H1 (cell line): Measurements from ENCODE around the gene CCDC192. TPM values are rescaled to one million over a fixed set of nuclear protein-coding genes. Genes with fewer than 3 reads are reported as not detected.

Source experiments
- CTCF ChIA-PET: fragments of 300-600 bp; sonication (Branson Sonifier 250); formaldehyde crosslinking; loops from one replicate; lab custom pipeline; 2021; ENCODE audit not compliant: partially characterized antibody; lab: Charles Lee
- POLR2A ChIA-PET: fragments of 300-600 bp; sonication (Branson Sonifier 250); formaldehyde crosslinking; loops from one replicate; lab custom pipeline; 2021; ENCODE audit warnings: inconsistent platforms; ENCODE audit not compliant: partially characterized antibody; lab: Charles Lee
- DNase-seq, 2 experiments: peaks; one replicate each; pipeline versions ENCODE4 v3.0.0 to v3.0.0-alpha.2; 2010 to 2022; ENCODE audit warnings: low spot score in 2 of 2, low read depth in 1 of 2, mixed read lengths in 1 of 2
- FAIRE-seq: peaks from 2 replicates; lab custom pipeline; 2011; peaks lifted over from hg19 to GRCh38; lab: Jason Lieb, UNC
- H2AFZ ChIP-seq: 2 replicates; pipeline ENCODE4 v1.8.1; 2012; ENCODE audit warnings: low read length, inconsistent platforms
- H2AK5ac ChIP-seq: 2 replicates; pipeline ENCODE4 v1.6.1; 2013; ENCODE audit warnings: low read depth, low read length
- H2BK120ac ChIP-seq: replicated peaks from 2 replicates; pipeline ENCODE3; 2013; ENCODE audit warnings: low read depth, low read length, inconsistent platforms
- H2BK12ac ChIP-seq: 2 replicates; pipeline ENCODE4 v1.6.1; 2013; ENCODE audit warnings: low read depth, low read length
- H2BK15ac ChIP-seq: 2 replicates; pipeline ENCODE4 v1.6.1; 2013; ENCODE audit warnings: low read length
- H2BK20ac ChIP-seq: 2 replicates; pipeline ENCODE4 v1.6.1; 2013; ENCODE audit warnings: low read length
- H2BK5ac ChIP-seq: 2 replicates; pipeline ENCODE4 v1.6.1; 2013; ENCODE audit warnings: low read depth, low read length
- H3K14ac ChIP-seq: 2 replicates; pipeline ENCODE4 v1.6.1; 2013; ENCODE audit warnings: inconsistent platforms; ENCODE audit not compliant: insufficient read length
- H3K18ac ChIP-seq: 2 replicates; pipeline ENCODE4 v1.6.1; 2013; ENCODE audit warnings: low read length; ENCODE audit errors: extremely low read depth
- H3K23ac ChIP-seq: 2 replicates; pipeline ENCODE4 v1.6.1; 2013; ENCODE audit warnings: inconsistent platforms; ENCODE audit not compliant: insufficient read length
- H3K23me2 ChIP-seq: 2 replicates; pipeline ENCODE4 v1.6.1; 2013; ENCODE audit warnings: low read depth, low read length
- H3K27ac ChIP-seq: 2 replicates; pipeline ENCODE4 v1.6.1; 2011; ENCODE audit warnings: low read depth, low read length, inconsistent platforms
- H3K27me3 ChIP-seq, 4 experiments: replicated peaks in 1 of 4; 1 replicate in 1 of 4; 2 replicates in 3 of 4; pipeline versions ENCODE4 v1.6.1 to v1.8.1; 2011 to 2013; ENCODE audit warnings: low read length in 3 of 4, mild to moderate bottlenecking in 3 of 4, inconsistent platforms in 2 of 4, mixed read lengths in 2 of 4, moderate library complexity in 1 of 4; ENCODE audit not compliant: control insufficient read depth in 3 of 4, insufficient read depth in 3 of 4; ENCODE audit errors: extremely low read depth in 1 of 4
- H3K36me3 ChIP-seq, 4 experiments: 2 replicates each; pipeline versions ENCODE4 v1.6.1 to v1.8.1; 2011 to 2013; ENCODE audit warnings: mild to moderate bottlenecking in 4 of 4, low read length in 3 of 4, moderate library complexity in 2 of 4, control low read depth in 1 of 4, inconsistent platforms in 1 of 4; ENCODE audit not compliant: insufficient read depth in 4 of 4, control insufficient read depth in 2 of 4
- H3K4ac ChIP-seq: replicated peaks from 2 replicates; pipeline ENCODE3; 2013; ENCODE audit warnings: low read length, low read depth, mixed read lengths, inconsistent platforms; ENCODE audit not compliant: insufficient read length
- H3K4me1 ChIP-seq, 4 experiments: replicated peaks in 1 of 4; 1 replicate in 1 of 4; 2 replicates in 3 of 4; pipeline versions ENCODE4 v1.6.1 to v1.8.1; 2011 to 2013; ENCODE audit warnings: low read length in 3 of 4, inconsistent platforms in 2 of 4, mixed read lengths in 1 of 4; ENCODE audit not compliant: insufficient read depth in 4 of 4, control insufficient read depth in 3 of 4
- H3K4me2 ChIP-seq, 2 experiments: 2 replicates each; pipeline versions ENCODE4 v1.6.1 to v1.8.1; 2011 to 2013; ENCODE audit warnings: low read depth in 2 of 2, low read length in 2 of 2, control low read depth in 1 of 2, inconsistent platforms in 1 of 2, mild to moderate bottlenecking in 1 of 2; ENCODE audit not compliant: insufficient read depth in 1 of 2
- H3K4me3 ChIP-seq, 4 experiments: fragments of 200-600, 300-600 bp in 1 of 4; sonication (generic), shearing (Covaris generic), sonication (Bioruptor Twin) in 1 of 4; 2 replicates each; pipeline versions ENCODE4 v1.5.1 to v1.8.1; 2011 to 2016; ENCODE audit warnings: low read length in 4 of 4, low read depth in 3 of 4, control low read depth in 2 of 4, inconsistent platforms in 2 of 4, mild to moderate bottlenecking in 2 of 4, mixed read lengths in 1 of 4, moderate library complexity in 1 of 4; ENCODE audit not compliant: insufficient read depth in 2 of 4; ENCODE audit errors: extremely low read depth in 1 of 4
- H3K56ac ChIP-seq: replicated peaks from 2 replicates; pipeline ENCODE3; 2013; ENCODE audit warnings: low read depth, mild to moderate bottlenecking, mixed read lengths, low read length, inconsistent platforms; ENCODE audit not compliant: insufficient read length
- H3K79me1 ChIP-seq: 2 replicates; pipeline ENCODE4 v1.6.1; 2013; ENCODE audit warnings: low read depth, low read length, control low read depth
- H3K79me2 ChIP-seq, 2 experiments: 2 replicates each; pipeline versions ENCODE4 v1.6.1 to v1.8.1; 2012 to 2013; ENCODE audit warnings: low read length in 2 of 2, mild to moderate bottlenecking in 2 of 2, inconsistent platforms in 1 of 2; ENCODE audit not compliant: insufficient read depth in 2 of 2, control insufficient read depth in 1 of 2
- H3K9ac ChIP-seq, 4 experiments: replicated peaks in 1 of 4; 1 replicate in 1 of 4; 2 replicates in 3 of 4; pipeline versions ENCODE4 v1.6.1 to v1.8.1; 2011 to 2013; ENCODE audit warnings: low read depth in 3 of 4, low read length in 3 of 4, control low read depth in 2 of 4, mild to moderate bottlenecking in 2 of 4, moderate library complexity in 2 of 4, inconsistent platforms in 1 of 4; ENCODE audit errors: extremely low read depth in 1 of 4
- H3K9me3 ChIP-seq, 2 experiments: 2 replicates each; pipeline versions ENCODE4 v1.6.1 to v1.8.1; 2012 to 2013; ENCODE audit warnings: mild to moderate bottlenecking in 2 of 2, moderate library complexity in 2 of 2, control low read depth in 1 of 2, inconsistent platforms in 1 of 2, low read depth in 1 of 2, low read length in 1 of 2, mixed read lengths in 1 of 2; ENCODE audit not compliant: insufficient read depth in 2 of 2
- H4K20me1 ChIP-seq, 2 experiments: replicated peaks in 1 of 2; 2 replicates each; pipeline versions ENCODE3 to v1.8.1; 2011 to 2013; ENCODE audit warnings: inconsistent platforms in 2 of 2, low read length in 2 of 2, mild to moderate bottlenecking in 1 of 2; ENCODE audit not compliant: insufficient read depth in 2 of 2, control insufficient read depth in 1 of 2
- H4K5ac ChIP-seq: 2 replicates; pipeline ENCODE4 v1.6.1; 2013; ENCODE audit warnings: low read length, low read depth, mixed read lengths, inconsistent platforms; ENCODE audit not compliant: insufficient read length
- H4K8ac ChIP-seq: 2 replicates; pipeline ENCODE4 v1.8.0; 2013; ENCODE audit warnings: mild to moderate bottlenecking, moderate library complexity, low read length, inconsistent platforms; ENCODE audit not compliant: insufficient read depth; ENCODE audit errors: extremely low read depth
- H4K91ac ChIP-seq: replicated peaks from 2 replicates; pipeline ENCODE3; 2013; ENCODE audit warnings: low read length, mixed read lengths, inconsistent platforms; ENCODE audit not compliant: insufficient read length
- ASH2L ChIP-seq: fragments of 200-600, 300-600 bp; sonication (generic); IDR thresholded peaks from one replicate; pipeline ENCODE4 v1.7.1; 2017; ENCODE audit warnings: low read length
- BCL11A ChIP-seq, 2 experiments: IDR thresholded peaks; one replicate each; pipeline ENCODE4 v1.6.1; 2011; ENCODE audit warnings: low read depth in 2 of 2, low read length in 2 of 2, mild to moderate bottlenecking in 2 of 2
- EGR1 ChIP-seq: IDR thresholded peaks from 2 replicates; pipeline ENCODE4 v1.6.1; 2011; ENCODE audit warnings: low read depth, low read length, borderline replicate concordance
- FOSL1 ChIP-seq: IDR thresholded peaks from 2 replicates; pipeline ENCODE4 v1.6.1; 2011; ENCODE audit warnings: mild to moderate bottlenecking, low read depth, low read length, moderate library complexity; ENCODE audit not compliant: insufficient read depth
- HDAC6 ChIP-seq: IDR thresholded peaks from one replicate; pipeline ENCODE4 v1.7.1; 2012; ENCODE audit warnings: low read depth, mild to moderate bottlenecking, inconsistent platforms, low read length, moderate library complexity
- JUND ChIP-seq: IDR thresholded peaks from 2 replicates; pipeline ENCODE4 v1.6.1; 2011; ENCODE audit warnings: mild to moderate bottlenecking, improper control_type of control experiment, low read length
- POLR2A ChIP-seq, 2 experiments: IDR thresholded peaks; 1 replicate in 1 of 2; 2 replicates in 1 of 2; pipeline ENCODE4 v1.6.1; 2011; ENCODE audit warnings: low read depth in 2 of 2, low read length in 2 of 2, mild to moderate bottlenecking in 2 of 2; ENCODE audit errors: control extremely low read depth in 1 of 2
- POLR2AphosphoS5 ChIP-seq: IDR thresholded peaks from 2 replicates; pipeline ENCODE4 v1.6.1; 2011; ENCODE audit warnings: low read depth, low read length
- RFX5 ChIP-seq: IDR thresholded peaks from 2 replicates; pipeline ENCODE4 v1.6.1; 2011; ENCODE audit warnings: low read depth, low read length, improper control_type of control experiment, borderline replicate concordance
- WGBS, 2 experiments: shearing (Covaris generic) in 1 of 2; methylation state at CpG; one replicate each; pipeline versions ENCODE4 v1.1.6 to v1.1.7; 2013 to 2015; ENCODE audit warnings: low lambda C conversion rate in 2 of 2, mixed read lengths in 2 of 2, inconsistent platforms in 1 of 2, low coverage in 1 of 2, missing lambda C conversion rate in 1 of 2; ENCODE audit not compliant: insufficient replicate concordance in 2 of 2, insufficient coverage in 1 of 2, insufficient read length in 1 of 2; ENCODE audit errors: extremely low coverage in 1 of 2, missing lambda C conversion rate in 1 of 2; 5-methylcytosine and 5-hydroxymethylcytosine counted together
- polyA plus RNA-seq, 7 experiments: library from polyadenylated mRNA; depleted of rRNA in 3 of 7; stranded (reverse) in 5 of 7; unstranded in 2 of 7; fragments of >200 nt in 5 of 7; fragments of 200-250 nt in 2 of 7; gene quantifications; 1 replicate in 5 of 7; 2 replicates in 1 of 7; 4 replicates in 1 of 7; pipeline versions ENCODE4 v1.2.1 to v1.2.3, GENCODE V29; 2011 to 2013; ENCODE audit warnings: missing spikeins in 2 of 7, mixed read lengths in 2 of 7
- total RNA-seq: library from RNA; stranded (reverse); fragmentation: NEBNext Ultra II Directional; extraction: Animal tissue kit (Norgen Biotek cat#: 25700); gene quantifications from 2 replicates; pipeline ENCODE4 v1.2.1, GENCODE V29; 2021
- TF ChIP-seq, protein P1 (sequence below), 3 experiments: IDR thresholded peaks; 1 replicate in 2 of 3; 2 replicates in 1 of 3; pipeline versions ENCODE4 v1.5.1 to v1.6.1; 2011; ENCODE audit warnings: low read length in 3 of 3, mild to moderate bottlenecking in 3 of 3, inconsistent platforms in 2 of 3, low read depth in 1 of 3, moderate library complexity in 1 of 3; ENCODE audit not compliant: insufficient read depth in 1 of 3; ENCODE audit errors: control extremely low read depth in 1 of 3

Gene CCDC192
- total and polyA plus RNA-seq, 2 of the 8 experiments (the other 6 are each of a cell fraction or from before 2014, with no cell fraction given) = 0.61 TPM; not detected in 1

DNA sequence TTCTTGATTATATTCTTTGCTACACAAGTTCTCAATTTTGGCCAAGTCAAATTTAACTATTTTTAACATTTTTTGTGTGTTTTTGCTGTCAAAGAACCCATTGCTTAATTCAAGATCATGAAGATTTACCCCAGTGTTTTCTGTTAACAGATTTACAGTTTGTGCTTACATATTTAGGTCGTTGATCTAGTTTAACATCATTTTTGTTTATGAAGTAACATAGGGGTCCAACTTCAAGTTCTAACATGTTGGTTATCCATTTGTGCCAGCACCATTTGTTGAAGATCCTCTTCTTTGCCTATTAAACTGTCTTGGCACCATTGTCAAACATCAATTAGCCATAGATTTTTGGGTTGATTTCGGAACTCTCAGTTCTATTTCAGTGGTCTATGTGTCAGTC is 71.0 kb downstream of the CCDC192 start:
- H3K9ac ChIP-seq = no peak overlapping the region
- WGBS, 2 experiments = 80% methylated on average over 2 of the region's 2 CpGs; no CpG with 5 or more reads in 1 of the 2 experiments
- FAIRE-seq = no peak

More for the DNA sequence above, 71.0 kb downstream of the CCDC192 start:
- no peak for DNase-seq
- Histone ChIP-seq H3K18ac (no peak overlapping the region), H3K23me2 (no peaks in the 10 kb centered on the region), H3K27me3 (no peaks in the 10 kb centered on the region), H2BK20ac (no peak overlapping the region), H4K20me1 (no peaks in the 10 kb centered on the region), H2AK5ac (no peak overlapping the region), H3K4ac (no peak overlapping the region), H4K5ac (no peak overlapping the region), H4K8ac (no peak overlapping the region), H2BK120ac (no peak overlapping the region), H3K9me3 (peaks cover 0 to 3% of the 10 kb centered on the region in 2 experiments; a peak in 1 of 4 replicates), H4K91ac (no peak overlapping the region), H3K56ac (no peak overlapping the region), H2BK5ac (no peak overlapping the region), H2AFZ (no peak overlapping the region), H3K27ac (no peak overlapping the region), H3K79me1 (no peaks in the 10 kb centered on the region), H2BK12ac (no peak overlapping the region), H3K79me2 (no peaks in the 10 kb centered on the region), H3K4me1 (no peaks in the 10 kb centered on the region), H3K4me3 (no peak overlapping the region), H3K36me3 (no peaks in the 10 kb centered on the region), H3K4me2 (no peak overlapping the region), H2BK15ac (no peak overlapping the region), H3K23ac (no peak overlapping the region), H3K14ac (no peak overlapping the region)
- POLR2A ChIA-PET = no interaction called here
- TF ChIP-seq FOSL1 (no peak), EGR1 (no peak), JUND (no peak), BCL11A (IDR thresholded peaks at IDR 0.05; ENCODE audit: low read depth in 2 of 2, low read length in 2 of 2) (no peak), ASH2L (no peak), POLR2A (IDR thresholded peaks at IDR 0.05; ENCODE audit: control extremely low read depth in 1 of 2, low read depth in 2 of 2, low read length in 2 of 2) (no peak), RFX5 (no peak), HDAC6 (no peak), POLR2AphosphoS5 (no peak)
- TF ChIP-seq, protein P1, sequence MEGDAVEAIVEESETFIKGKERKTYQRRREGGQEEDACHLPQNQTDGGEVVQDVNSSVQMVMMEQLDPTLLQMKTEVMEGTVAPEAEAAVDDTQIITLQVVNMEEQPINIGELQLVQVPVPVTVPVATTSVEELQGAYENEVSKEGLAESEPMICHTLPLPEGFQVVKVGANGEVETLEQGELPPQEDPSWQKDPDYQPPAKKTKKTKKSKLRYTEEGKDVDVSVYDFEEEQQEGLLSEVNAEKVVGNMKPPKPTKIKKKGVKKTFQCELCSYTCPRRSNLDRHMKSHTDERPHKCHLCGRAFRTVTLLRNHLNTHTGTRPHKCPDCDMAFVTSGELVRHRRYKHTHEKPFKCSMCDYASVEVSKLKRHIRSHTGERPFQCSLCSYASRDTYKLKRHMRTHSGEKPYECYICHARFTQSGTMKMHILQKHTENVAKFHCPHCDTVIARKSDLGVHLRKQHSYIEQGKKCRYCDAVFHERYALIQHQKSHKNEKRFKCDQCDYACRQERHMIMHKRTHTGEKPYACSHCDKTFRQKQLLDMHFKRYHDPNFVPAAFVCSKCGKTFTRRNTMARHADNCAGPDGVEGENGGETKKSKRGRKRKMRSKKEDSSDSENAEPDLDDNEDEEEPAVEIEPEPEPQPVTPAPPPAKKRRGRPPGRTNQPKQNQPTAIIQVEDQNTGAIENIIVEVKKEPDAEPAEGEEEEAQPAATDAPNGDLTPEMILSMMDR (IDR thresholded peaks at IDR 0.05; ENCODE audit: control extremely low read depth in 1 of 3, insufficient read depth in 1 of 3, low read depth in 1 of 3, low read length in 3 of 3) = no peak
- CTCF ChIA-PET = no interaction called here
